ENCODE data around the gene ATP5PO.

ATP5PO gene, protein sequence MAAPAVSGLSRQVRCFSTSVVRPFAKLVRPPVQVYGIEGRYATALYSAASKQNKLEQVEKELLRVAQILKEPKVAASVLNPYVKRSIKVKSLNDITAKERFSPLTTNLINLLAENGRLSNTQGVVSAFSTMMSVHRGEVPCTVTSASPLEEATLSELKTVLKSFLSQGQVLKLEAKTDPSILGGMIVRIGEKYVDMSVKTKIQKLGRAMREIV

DNA sequence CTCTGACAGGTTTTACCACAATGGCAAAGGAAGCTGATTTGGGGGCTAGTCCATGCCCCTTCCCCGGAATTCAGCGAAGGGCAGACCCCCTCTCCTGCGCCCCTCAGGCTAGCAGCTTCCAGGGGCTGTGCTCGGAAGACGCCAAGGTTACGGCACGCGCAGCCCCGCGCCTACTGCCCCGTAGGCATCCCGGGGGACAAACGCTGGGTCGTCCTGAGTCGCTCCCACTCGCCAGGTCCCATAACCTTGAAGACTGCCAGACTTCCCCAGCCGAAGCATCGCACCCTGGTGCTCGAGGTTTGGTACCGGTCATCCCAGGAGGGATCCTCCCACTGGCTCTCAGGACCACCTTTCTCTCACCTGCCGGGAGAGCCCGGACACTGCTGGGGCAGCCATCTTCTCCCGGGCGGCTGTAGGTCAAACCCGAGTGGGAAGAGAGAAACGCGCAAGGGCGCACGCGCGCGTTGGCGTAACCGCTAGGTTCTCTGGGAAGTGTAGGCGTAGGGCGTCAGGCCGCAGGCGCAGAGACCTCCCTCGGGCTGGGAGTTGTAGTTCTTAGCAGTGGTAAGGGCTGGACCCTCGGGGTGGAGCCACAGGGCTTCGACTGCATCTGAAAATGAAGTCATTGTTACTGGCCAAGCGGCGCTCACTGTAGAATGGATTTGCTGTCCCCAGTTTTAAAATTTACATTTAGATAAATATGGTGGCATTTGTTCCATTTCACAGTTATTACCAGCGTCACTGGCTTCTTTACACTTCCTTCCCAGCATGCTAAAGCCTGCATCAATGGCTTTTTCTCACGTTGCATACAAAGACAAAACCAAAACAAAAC is at the start of gene ATP5PO:
Gene ATP5PO (minus strand): TSS at position 437 of the 832 bp plus-strand sequence. CDS start 41 bp downstream, at position 396.
- peak; percentile 94 for DNase-seq

DNA sequence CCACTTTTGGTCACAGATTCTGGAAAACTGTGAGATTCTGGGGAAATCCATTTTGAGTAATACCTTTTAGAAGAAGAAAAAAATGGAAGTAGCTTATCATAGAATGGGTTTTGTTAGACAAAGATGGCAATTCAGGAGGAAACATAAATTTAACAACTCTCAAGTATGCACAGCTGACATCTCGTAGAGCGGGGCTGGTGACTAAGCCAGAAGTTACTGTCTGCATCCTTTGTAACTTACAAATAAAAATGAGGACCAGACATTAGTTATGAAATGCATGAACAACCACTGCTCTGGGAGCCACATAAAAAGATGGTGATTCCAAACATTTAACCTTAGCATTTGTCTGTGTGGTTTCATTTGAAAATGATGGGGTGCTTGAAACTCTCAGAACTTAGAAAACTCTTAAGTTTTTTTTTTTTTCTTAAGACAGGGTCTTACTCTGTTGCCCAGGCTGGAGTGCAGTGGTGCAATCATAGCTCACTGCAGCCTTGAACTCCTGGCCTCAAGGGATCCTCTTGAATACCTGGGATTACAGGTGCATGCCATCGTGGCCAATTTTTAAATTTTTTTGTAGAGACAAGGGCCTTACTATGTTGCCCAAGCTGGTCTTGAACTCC is 49.2 kb upstream of the ATP5PO start:
- DNase-seq, result no peak

GRCh38 chr21:33963848-33964555 is 48.4 kb upstream of the ATP5PO start:
- no peak for DNase-seq

- DNase-seq, result no peak
Observed at GRCh38 chr21:33962290-33962689, 46.7 kb upstream of the ATP5PO start.

GRCh38 chr21:33961061-33961460 is 45.5 kb upstream of the ATP5PO start:
- no peak for DNase-seq

GRCh38 chr21:33959680-33960079 is 44.1 kb upstream of the ATP5PO start:
- DNase-seq, result no peak

GRCh38 chr21:33954395-33954794 is 38.8 kb upstream of the ATP5PO start:
- no peak for DNase-seq

GRCh38 chr21:33951276-33952178 is 35.9 kb upstream of the ATP5PO start:
- no peak for DNase-seq

DNA sequence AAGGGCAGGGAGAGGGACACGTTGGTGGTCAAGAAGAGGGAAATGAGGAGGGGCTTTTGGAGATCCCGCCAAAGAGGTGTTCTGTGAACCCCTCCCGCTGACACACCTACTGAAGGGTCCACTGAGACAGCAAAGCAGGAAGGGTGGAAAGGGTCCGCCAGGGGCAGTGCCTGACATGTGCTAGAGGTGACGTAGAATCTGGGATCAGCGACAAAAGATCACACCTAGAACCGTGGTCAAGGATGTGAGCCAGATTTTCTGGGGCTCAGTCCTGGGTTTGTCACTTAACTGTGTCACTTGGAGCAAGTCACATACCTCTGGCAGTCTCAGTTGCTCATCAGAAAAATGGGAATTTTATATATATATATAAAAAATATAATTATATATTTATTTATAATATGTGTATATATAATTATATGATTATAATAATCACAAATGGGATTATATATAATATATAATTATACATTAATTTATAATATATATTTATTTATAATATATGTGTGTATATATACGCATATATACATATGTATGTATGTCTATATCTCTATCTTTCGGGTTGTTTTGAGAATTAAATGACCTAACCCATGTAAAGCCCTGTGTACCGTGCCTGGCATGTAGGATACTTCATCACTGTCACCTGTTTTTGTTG is 35.0 kb upstream of the ATP5PO start:
- no peak for DNase-seq

DNA sequence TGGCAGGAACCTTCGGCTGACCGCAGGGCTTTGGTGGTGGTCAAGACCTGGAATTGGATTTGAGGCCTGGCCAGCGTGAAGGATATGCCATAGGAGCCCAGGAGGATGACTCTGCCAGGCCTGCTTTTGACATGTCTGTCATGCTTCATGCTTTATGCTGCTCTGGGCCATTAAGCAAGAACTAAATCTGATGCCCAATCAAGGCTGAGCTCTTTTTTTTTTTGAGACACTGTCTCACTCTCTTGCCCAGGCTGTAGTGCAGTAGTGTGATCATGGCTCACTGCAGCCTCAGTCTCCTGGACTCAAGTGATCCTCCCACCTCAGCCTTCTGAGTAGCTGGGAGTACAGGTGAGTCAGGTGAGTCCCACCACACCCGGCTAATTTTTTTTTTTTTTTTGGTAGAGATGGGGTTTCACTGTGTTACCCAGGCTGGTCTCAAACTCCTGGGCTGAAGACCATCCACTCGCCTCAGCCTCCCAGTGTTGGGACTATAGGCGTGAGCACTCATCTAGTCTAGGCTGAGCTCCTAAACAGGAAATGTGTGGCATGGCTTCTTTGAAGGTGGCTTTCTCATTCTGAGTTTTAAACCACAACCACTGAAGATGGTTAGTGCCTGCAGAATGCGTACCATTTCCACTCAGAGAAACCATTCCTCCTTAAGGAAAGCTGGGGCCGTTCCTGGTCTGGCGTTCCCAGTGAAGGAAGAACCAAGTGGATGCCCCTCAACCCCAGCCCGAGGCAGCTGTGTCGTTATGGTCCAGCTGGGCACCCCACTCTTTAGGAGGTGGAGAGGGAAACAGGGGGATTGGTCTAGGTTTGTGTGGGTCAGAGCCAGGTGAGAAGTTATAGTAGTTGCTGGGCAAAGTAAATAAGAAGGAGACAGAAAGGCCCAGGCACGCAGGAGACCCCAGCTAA is 34.2 kb upstream of the ATP5PO start:
- no peak for DNase-seq

GRCh38 chr21:33948951-33949444 is 33.4 kb upstream of the ATP5PO start:
- no peak for DNase-seq

DNA sequence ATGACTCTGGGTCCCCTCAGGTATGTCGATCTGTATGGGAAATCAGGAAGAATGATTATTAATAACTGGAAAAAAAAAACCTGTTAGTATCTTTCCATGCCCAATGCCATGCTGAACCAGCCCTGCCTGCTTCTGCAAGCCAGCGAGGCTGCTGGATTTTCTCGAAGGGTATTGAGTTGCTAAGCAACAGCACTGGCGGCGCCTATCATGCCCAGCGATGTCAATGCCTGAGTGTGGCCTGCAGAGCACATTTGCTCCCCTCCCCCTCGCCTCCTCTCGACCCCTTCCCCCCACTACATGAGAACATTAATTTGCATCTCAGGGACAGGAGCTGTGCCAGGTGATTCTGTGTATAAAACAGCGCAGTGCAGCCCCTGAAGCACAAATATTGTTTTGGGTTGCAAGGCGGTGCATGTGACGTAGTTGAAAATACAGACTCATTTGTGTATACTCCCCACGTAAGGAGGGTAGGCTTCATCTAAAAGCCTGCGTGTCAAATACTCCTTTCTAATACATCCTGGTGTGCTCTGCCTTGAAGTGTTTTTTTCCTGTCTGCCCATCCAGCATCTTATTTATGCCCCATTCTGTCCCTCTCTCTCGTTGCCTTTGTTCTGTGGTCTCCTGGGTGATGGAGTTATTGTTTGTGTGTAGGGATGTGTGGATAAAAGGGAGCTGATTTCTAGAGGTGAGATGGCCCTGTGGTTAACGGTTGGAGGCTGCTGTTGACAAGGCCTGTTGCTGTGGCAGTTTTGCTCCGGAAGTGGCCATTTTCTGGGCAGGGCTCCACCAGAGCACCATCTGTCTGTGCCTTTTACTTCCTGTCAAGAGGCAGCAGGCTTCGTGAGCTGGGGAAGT is 32.7 kb upstream of the ATP5PO start:
- DNase-seq, result peak; percentile 82

DNA sequence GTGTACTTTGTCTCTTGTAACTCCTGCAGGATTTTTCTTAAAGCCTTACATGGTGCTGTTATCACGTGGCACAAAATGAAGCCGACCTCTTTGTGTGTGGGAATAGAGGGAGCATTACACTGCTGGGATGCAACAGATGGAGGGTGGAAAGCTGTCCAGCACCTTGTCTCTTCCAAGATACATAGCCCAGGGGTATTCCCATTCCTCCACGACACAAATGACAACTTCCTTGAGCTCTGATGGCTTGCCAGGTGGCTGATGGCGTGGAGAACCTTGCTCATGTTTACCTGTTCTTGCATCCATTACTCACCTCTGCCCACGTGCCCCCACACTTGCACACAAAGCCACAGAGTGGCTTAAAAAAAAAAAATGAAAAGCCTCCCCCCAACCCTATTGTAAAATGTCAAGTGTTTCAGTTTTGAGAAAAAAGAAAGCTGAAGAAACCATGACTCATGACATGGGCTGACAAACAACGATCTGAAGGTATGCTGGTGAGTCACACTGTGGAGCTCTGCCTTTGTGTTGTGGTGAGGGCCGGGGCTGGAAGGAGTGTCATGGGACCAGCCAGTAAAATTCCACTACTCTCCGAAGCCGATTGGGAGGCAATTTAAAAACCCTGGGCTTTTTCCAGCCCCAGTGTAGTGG is 32.0 kb upstream of the ATP5PO start:
- DNase-seq, result peak; percentile 81

DNA sequence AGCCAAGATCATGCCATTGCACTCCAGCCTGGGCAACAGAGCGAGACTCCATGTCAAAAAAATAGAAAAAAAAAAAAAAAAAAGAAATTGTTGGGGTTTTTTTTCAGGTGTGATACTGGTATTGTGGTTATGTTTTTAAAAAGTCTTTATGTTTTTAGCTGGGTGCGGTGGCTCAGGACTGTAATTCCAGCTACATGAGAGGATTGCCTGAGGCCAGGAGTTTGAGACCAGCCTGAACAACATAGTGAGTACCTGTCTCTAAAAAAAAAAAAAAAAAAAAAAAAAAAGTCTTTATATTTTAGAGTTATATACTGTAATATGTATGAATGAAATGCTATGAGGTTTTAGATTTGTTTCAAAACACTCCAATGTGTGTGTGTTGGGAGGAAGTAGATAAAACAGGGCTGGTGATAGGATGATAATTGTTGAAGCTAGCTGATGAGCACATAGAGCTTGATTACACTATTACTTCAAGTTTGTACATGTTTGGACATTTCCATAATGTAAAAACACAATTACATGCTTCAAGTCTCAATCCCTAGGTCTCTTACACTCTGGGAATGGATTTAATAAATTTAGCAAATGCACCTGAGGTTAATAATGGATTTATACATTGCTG is 30.2 kb upstream of the ATP5PO start:
- DNase-seq, result no peak

GRCh38 chr21:33944185-33944763 is 28.7 kb upstream of the ATP5PO start:
- no peak for DNase-seq

DNA sequence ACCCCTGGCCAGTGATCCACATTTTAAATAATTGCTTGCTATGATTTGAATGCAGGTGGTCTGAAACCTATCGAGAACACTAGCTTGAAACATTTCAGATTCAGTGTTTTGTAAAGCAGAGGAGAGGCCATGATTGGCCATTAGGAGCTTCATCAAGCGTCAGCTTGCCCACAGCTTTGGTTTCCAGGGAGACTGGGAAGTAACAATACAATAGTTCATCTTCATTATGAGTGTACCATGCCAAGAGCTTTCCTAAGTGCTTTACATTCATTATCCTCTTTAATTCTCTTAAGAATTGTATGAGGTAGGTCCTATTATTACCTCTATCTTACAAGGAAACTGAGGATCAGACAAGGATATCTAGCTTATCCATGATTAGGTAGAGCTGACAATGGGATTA is 27.7 kb upstream of the ATP5PO start:
- DNase-seq, result no peak

- no peak for DNase-seq
Observed at GRCh38 chr21:33942426-33942825, 26.8 kb upstream of the ATP5PO start.

DNA sequence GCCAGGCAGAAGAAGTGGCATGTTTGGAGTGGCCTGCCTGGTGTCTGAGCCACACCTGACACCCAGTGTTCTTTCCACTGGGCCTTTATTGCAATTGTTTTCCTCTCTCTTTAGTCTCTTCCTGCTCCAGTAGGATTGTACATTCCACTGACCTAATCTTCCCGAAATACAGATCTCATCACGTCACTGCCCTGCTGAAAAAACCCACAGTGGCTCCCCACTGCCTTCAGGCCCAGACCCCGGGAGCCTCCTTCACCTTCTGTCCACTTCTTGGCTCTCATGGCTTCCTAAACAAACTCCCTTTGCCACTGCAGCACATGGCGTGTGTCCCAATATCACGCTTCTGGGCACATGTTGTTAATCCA is 25.3 kb upstream of the ATP5PO start:
- no peak for DNase-seq

Measured in GDM1 (cell line).